Astrocyte (in vitro differentiated cells and primary cell): ENCODE data around the gene PPM1L.

ENCODE experiments used
- EZH2 ChIP-seq: IDR thresholded peaks from 2 replicates; pipeline ENCODE4 v1.6.1; 2012; ENCODE audit warnings: mild to moderate bottlenecking, low read length, inconsistent platforms; ENCODE audit not compliant: insufficient read depth
- TF ChIP-seq, protein P1 (sequence below): IDR thresholded peaks from 2 replicates; pipeline ENCODE4 v1.5.1; 2011; ENCODE audit warnings: low read depth, mild to moderate bottlenecking, inconsistent platforms, low read length, moderate library complexity; ENCODE audit not compliant: insufficient read depth

DNA sequence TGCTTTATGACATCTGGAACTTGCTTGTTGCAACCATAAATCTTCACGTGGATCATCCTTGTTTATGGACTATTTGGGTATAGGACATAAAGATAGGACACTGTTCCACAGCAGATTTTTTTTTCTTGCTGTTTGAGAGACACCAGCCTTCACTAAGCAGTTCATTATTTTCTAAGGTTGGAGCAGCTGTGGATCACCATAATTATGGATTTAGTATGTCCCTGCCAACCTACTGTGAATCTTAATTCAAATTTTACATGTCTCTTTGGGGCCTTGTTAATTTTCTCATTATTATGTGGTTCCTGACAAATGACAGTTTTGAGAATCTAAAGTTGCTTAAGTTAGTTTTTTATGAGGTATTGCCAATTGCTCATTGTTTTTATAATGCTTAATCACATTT is 188.0 kb downstream of the PPM1L start:
- TF ChIP-seq, protein P1, sequence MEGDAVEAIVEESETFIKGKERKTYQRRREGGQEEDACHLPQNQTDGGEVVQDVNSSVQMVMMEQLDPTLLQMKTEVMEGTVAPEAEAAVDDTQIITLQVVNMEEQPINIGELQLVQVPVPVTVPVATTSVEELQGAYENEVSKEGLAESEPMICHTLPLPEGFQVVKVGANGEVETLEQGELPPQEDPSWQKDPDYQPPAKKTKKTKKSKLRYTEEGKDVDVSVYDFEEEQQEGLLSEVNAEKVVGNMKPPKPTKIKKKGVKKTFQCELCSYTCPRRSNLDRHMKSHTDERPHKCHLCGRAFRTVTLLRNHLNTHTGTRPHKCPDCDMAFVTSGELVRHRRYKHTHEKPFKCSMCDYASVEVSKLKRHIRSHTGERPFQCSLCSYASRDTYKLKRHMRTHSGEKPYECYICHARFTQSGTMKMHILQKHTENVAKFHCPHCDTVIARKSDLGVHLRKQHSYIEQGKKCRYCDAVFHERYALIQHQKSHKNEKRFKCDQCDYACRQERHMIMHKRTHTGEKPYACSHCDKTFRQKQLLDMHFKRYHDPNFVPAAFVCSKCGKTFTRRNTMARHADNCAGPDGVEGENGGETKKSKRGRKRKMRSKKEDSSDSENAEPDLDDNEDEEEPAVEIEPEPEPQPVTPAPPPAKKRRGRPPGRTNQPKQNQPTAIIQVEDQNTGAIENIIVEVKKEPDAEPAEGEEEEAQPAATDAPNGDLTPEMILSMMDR: no peak
- TF ChIP-seq EZH2: no peak
